IPS-18c (cell line): ENCODE results near the gene STAT4.

Source experiments
- H3K4me3 ChIP-seq: 2 replicates; pipeline ENCODE4 v1.7.0; 2013; ENCODE audit warnings: low read depth, mild to moderate bottlenecking, low read length, moderate library complexity; ENCODE audit not compliant: insufficient read depth
- H3K9me3 ChIP-seq: one replicate; pipeline ENCODE4 v1.6.1; 2013; ENCODE audit warnings: mild to moderate bottlenecking, low read length, moderate library complexity; ENCODE audit not compliant: control insufficient read depth, insufficient read depth

STAT4 gene

GRCh38 chr2:191122638-191123294, 28.0 kb downstream of the STAT4 start:
- Histone ChIP-seq H3K9me3 (no peaks in the 10 kb centered on the region), H3K4me3 (no peak overlapping the region)

GRCh38 chr2:191117341-191117740, 33.5 kb downstream of the STAT4 start:
- Histone ChIP-seq H3K4me3 (no peak overlapping the region), H3K9me3 (no peaks in the 10 kb centered on the region)

- Histone ChIP-seq H3K9me3 (no peaks in the 10 kb centered on the region), H3K4me3 (no peak overlapping the region)
Observed at GRCh38 chr2:191115804-191116203, 35.0 kb downstream of the STAT4 start.

- H3K4me3 ChIP-seq, result no peak overlapping the region
- H3K9me3 ChIP-seq, result no peaks in the 10 kb centered on the region
Observed at GRCh38 chr2:191115391-191115790, 35.4 kb downstream of the STAT4 start.

GRCh38 chr2:191114403-191114886, 36.3 kb downstream of the STAT4 start:
- H3K4me3 ChIP-seq, result no peak overlapping the region
- H3K9me3 ChIP-seq, result no peaks in the 10 kb centered on the region

GRCh38 chr2:191113761-191114160, 37.0 kb downstream of the STAT4 start:
- no peak overlapping the region for H3K4me3 ChIP-seq
- H3K9me3 ChIP-seq, result no peaks in the 10 kb centered on the region

- H3K9me3 ChIP-seq, result no peaks in the 10 kb centered on the region
- H3K4me3 ChIP-seq, result no peak overlapping the region
Observed at GRCh38 chr2:191112448-191112901, 38.3 kb downstream of the STAT4 start.

GRCh38 chr2:191109888-191110287, 40.9 kb downstream of the STAT4 start:
- Histone ChIP-seq H3K9me3 (no peaks in the 10 kb centered on the region), H3K4me3 (no peak overlapping the region)

GRCh38 chr2:191108331-191108730, 42.5 kb downstream of the STAT4 start:
- H3K4me3 ChIP-seq, result no peak overlapping the region
- H3K9me3 ChIP-seq, result no peaks in the 10 kb centered on the region

- no peak overlapping the region for H3K4me3 ChIP-seq
- no peaks in the 10 kb centered on the region for H3K9me3 ChIP-seq
Observed at GRCh38 chr2:191105082-191105481, 45.7 kb downstream of the STAT4 start.

GRCh38 chr2:191103774-191104173, 47.0 kb downstream of the STAT4 start:
- Histone ChIP-seq H3K4me3 (no peak overlapping the region), H3K9me3 (no peaks in the 10 kb centered on the region)

- no peaks in the 10 kb centered on the region for H3K9me3 ChIP-seq
- no peak overlapping the region for H3K4me3 ChIP-seq
Observed at GRCh38 chr2:191100216-191100615, 50.6 kb downstream of the STAT4 start.

GRCh38 chr2:191087311-191087710, 63.5 kb downstream of the STAT4 start:
- H3K4me3 ChIP-seq, result no peak overlapping the region
- H3K9me3 ChIP-seq, result no peaks in the 10 kb centered on the region

- Histone ChIP-seq H3K4me3 (no peak overlapping the region), H3K9me3 (no peaks in the 10 kb centered on the region)
Observed at GRCh38 chr2:191086706-191087105, 64.1 kb downstream of the STAT4 start.

GRCh38 chr2:191083540-191083939, 67.3 kb downstream of the STAT4 start:
- Histone ChIP-seq H3K9me3 (no peaks in the 10 kb centered on the region), H3K4me3 (no peak overlapping the region)

GRCh38 chr2:191082321-191082720, 68.5 kb downstream of the STAT4 start:
- H3K9me3 ChIP-seq, result no peaks in the 10 kb centered on the region
- H3K4me3 ChIP-seq, result no peak overlapping the region

- no peaks in the 10 kb centered on the region for H3K9me3 ChIP-seq
- H3K4me3 ChIP-seq, result no peak overlapping the region
Observed at GRCh38 chr2:191081411-191082155, 69.2 kb downstream of the STAT4 start.

GRCh38 chr2:191078165-191078867, 72.5 kb downstream of the STAT4 start:
- H3K9me3 ChIP-seq, result no peaks in the 10 kb centered on the region
- no peak overlapping the region for H3K4me3 ChIP-seq
